DMS79 (cell line): ENCODE results near the gene BLCAP.
"Not testable (repeated sequence)": the region's sequence is repeated elsewhere in the genome, so short reads cannot be mapped to it uniquely, and the experiment has no call there.

ENCODE experiments used
- DNase-seq: peaks from one replicate; lab custom pipeline; 2025; lab: John Stamatoyannopoulos, UW

The BLCAP gene

DNA sequence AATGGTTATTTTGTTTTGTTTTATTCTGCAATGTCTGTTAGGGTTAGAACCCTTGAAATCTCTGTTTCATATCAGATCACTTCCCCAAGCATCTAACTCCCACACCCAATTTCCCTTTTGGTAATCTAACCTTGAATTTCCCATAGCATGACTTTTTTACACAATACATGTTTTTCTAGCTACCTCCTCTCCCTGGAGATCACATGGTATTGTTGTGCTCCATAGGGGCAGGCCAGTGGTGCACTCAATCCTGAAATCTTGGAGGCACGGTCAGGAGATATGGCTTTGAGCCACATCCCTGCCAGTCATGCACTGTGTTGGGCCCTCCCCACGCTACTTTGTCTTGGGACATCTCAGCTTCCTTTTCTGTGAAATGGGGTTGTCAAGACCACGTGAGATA lies 43.3 kb downstream of the BLCAP start:
- no peak for DNase-seq

DNA sequence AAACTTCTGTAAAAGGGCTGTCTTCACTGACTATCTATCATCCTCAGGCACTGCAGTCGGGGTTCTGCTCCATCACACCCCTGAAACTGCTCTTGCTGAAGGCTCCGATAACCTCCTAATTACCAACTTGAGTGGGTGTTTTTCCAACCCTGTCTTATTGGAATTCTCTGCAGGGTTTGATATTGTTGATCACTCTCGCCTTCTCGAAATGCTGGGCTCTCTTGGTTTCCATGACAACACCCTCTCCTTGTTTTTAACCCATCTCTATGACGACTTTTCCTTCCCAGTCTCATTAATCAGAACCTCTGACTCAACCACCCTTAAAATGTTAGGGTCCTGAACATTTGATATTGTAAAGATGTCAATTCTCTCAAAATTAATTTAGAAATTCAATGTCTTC lies 46.1 kb downstream of the BLCAP start:
- no peak for DNase-seq

DNA sequence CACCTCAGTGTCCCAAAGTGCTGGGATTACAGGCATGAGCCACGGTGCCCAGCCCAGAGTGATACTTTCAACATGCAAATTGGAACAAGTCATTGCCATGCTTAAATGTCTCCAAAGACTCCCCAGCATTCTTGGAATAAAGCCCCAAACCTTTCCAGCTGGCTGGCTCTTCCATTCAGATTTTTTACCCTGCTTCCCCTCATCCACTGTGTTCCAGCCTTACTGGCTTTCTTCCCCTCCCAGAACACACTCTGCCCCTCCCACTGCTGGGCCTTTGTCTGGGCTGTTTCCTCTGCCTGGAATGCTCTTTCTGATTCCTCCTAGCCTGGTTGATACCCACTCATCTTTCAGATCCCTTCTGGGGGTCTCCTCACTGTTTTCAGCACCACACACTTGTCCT lies 46.8 kb downstream of the BLCAP start:
- DNase-seq: no peak

DNA sequence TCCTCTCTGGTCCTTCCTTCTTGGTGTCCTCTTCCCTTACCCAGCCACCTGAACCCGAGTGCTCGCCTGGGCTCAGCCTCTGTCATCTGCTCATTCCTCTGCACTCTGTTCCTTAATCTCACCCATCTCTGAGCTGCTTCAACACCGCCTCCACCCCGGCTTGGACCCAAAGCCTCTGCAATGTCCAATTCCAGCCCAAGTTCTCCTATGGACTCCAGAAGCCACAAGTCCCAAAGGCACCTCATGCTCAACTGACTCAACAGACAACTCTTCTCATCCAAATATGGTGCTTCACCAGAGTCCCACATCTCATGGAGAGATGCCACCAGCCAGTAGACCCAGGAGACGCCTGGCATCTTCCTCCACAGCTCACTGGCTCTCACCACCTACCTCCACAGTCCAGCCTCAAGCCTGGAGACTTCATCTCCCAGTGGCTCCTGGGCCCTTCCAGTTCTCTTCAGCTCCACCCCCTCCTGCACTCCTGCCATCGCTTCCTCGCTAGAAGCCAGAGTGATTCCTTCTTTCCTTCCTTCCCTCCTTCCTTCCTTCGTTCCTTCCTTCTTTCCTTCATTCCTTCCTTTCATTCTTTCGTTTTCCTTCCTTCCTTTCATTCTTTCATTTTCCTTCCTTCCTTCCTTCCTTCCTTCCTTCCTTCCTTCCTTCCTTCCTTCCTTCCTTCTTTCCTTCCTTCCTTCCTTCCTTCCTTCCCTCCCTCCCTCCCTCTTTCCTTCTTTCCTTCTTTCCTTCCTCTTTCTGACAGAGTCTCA lies 47.6 kb downstream of the BLCAP start:
- DNase-seq: no peak

DNA sequence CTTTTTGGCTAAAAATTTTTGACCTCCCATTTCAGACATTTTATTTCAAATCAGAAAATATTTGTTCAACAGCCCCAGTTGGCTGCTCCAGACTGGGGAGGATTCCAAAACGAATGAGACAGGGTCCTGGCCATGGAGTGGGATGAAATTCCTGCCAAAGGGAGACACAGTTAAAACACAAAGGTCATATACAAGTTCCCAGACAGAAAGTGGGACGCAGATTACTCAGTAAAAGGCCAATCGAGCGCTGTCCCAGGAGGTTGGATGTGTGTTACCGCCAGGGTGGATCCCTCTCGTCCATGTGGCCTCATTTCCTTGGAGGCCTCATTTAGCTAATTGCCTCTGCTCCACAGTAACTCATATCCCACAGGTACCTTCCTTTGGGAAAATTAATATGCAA lies 48.4 kb downstream of the BLCAP start:
- DNase-seq: no peak

DNA sequence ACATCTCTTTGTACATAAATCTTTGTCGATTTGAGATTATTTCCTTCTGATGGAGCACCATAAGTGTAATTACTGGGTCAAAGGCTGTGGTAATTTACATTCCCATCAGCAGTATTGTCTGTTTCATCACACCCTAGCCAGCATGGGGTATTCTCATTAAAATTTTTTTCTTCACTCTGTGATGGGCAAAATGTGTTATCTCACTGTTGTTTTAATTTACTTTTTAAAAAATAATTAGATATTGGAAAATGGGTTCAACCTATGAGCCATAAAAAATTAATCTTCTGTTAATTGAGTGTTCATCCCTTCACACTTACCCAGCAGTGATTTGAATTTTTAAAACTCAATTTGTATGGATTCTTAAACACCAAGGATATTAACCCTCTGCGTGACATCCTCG lies 50.6 kb downstream of the BLCAP start:
- no peak for DNase-seq

DNA sequence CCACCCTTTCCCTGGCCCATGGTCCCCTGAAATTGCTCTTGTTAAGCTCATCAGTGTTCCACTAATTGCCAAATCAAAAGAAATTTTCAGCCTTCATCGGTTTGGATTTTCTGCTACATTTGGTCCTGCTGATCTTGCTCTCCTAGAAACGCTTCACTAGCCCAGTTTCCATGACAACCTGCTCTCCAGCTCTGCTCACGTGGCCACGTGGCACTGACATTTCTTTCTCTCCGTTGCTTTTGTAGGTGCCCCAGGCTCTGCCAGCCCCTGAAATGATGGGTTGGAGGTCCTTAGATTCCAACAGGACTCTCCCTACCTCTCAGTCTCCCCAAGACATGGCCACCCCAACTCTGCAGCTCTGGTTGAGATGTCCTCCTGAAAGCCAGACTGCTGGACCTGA lies 52.4 kb downstream of the BLCAP start:
- DNase-seq: no peak

DNA sequence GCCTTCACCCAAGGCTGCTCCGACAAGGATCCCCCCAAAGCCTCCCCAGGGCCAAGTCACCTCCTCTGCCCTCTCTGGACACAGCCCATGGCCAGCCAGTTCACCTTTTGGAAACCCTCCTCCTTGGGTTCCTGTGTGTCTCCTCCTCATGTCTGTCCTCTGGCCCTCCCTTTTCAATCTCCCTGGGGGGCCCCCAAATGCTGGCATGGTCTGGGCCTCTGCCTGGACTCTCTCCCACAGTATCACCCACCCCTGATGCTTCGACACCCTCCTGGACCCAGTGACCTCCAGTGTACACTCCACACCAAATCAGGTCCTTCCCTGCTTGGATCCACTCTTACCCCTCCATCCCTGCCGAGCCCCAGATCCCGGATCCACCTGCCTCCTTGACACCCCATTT lies 53.3 kb downstream of the BLCAP start:
- DNase-seq: no peak

DNA sequence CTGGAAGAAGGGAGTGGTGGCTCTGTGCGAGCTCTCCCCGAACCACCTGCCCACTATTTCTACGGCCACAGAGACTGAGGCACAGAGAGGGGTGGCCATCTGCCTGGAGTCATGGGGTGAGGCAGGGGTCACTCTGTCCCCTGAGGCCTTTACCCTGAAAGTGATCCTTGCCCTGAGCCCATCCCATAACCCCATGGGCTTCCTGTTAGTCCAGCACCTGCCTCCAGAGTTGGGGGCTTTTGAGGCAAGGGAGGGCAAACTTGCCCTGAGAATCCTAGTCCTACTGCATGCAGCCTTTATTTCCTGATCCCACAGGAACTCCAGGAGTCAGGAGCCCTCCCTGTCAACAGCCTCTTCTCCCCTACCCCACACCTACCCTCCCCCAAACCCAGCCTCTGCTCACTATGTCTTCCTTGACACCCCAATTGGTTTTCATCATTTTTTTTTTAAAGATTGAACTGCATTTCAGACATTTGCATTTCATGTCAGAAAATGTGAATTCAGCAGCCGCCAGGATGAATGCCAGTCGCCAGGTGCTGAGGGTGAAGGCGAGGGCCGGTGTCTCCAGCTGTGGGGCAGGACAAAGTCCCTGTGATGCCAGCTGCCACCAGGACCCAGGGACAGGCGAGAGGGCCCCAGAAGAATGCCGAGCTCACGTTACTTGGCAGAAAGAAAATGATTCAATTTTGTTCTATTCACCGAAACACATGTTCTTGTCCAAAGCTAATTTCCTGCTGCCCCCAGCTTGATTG lies 54.3 kb downstream of the BLCAP start:
- no peak for DNase-seq

DNA sequence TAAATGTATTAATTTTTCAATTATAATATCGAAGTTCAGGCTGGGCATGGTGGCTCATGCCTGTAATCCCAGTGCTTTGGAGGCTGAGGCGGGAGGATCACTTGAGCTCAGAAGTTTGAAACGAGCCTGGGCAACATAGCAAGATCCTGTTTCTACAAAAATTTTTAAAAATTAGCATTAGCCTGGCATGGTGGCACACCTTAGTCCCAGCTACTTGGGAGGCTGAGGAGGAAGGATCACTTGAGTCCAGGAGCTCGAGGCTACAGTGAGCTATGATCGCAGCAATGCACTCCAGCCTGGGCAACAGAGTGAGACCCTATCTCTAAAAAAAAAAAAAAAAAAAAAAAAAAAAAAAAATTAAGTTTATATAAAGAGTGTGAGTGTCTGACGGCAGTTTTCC lies 55.2 kb downstream of the BLCAP start:
- DNase-seq: not testable (repeated sequence)

DNA sequence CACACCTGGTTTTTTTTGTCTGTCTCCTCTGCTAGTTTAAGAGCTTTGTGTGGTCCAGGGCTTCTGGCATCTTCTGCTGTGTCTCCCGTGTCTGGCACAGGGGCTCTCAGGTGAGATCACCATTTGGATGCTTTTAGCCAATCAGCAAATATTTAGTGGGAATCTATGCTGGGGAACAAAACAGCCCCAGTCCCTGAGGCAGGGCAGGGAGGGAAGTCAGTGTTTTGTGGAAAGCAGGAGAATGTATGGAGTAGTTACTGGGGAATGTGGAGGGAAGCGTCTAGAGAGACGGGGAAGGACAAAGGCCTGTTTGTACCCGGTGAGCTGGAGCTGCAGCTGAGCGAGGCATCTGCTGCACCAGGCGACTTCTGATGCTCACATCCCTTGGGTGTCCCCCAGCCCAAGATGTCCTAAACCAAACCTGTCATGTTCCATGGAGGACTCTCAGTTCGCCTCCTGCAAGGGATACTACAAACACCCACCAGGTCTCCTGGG lies 55.9 kb downstream of the BLCAP start:
- DNase-seq: no peak

DNA sequence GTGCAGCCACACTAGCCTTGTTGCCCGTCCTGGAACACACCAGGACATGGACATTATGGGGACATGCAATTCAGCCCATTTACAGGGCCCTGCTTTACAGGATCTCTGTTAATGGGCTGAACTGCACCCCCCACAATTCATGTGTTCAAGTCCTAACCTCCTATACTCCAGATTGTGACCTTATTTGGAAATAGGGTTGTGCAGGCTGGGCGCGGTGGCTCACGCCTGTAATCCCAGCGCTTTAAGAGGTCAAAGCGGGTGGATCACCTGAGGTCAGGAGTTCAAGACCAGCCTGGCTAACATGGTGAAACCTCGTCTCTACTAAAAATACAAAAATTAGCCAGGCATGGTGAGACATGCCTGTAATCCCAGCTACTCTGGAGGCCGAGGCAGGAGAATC lies 57.5 kb downstream of the BLCAP start:
- not testable (repeated sequence) for DNase-seq

DNA sequence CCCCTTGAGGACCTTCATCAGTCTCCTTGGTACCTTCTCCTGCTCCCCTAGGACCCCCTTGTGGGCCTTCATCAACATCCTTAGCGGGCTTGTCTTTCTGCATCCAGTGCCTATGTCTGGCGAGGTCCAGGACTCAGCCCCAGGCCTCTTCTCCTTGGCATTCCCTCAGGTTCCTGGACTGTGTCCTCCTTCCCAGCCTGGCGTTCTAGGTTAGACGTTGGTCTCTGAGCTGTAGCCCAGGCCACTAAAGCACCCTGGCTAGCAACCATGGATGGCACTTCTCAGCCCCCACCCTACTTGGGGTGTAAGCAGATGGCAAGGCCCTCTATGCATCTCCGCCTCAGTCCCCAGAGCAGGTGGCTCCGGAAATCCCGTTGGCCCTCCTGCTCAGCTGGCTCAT lies 58.1 kb downstream of the BLCAP start:
- DNase-seq: no peak

DNA sequence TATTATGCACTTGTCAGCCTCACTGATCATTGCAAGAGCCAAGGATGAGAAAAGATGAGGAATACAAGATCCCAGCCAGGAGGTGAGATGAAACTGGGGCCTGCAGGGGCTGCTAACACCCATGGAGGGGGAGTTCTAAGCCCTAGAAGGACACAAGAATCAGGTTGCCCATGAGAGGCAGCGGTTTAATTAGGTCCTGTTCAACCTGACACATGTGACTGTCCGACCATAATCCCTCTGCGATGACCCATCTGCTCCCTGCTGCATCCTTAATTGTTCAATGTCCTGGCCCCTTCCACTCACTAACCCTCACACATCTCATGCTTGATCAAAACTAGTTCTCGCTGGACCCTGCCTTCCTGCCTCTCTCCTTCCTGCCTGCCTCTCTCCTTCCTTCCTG lies 58.8 kb downstream of the BLCAP start:
- DNase-seq: no peak
